Hepatocyte (in vitro differentiated cells): ENCODE results near the gene CUTA. TPM values are rescaled to one million over a fixed set of nuclear protein-coding genes. Genes with fewer than 3 reads are reported as not detected.
"Not testable (repeated sequence)": the region's sequence is repeated elsewhere in the genome, so short reads cannot be mapped to it uniquely, and the experiment has no call there.

Experiments used
- DNase-seq: peaks from one replicate; pipeline ENCODE4 v3.0.0-alpha.2; 2016; ENCODE audit warnings: low spot score
- H2AFZ ChIP-seq: fragments of 200-600 bp; sonication (generic); 2 replicates; pipeline ENCODE4 v1.6.0; 2016; ENCODE audit warnings: antibody characterized with exemption, mild to moderate bottlenecking
- H3K27ac ChIP-seq: fragments of 200-600 bp; sonication (generic); 2 replicates; pipeline ENCODE4 v1.5.1; 2016; ENCODE audit warnings: mild to moderate bottlenecking
- H3K27me3 ChIP-seq: fragments of 200-600 bp; sonication (generic); 2 replicates; pipeline ENCODE4 v1.6.1; 2016
- H3K36me3 ChIP-seq: fragments of 200-600 bp; sonication (generic); replicated peaks from 2 replicates; pipeline ENCODE4 v1.5.1; 2016; ENCODE audit warnings: low read depth; ENCODE audit not compliant: insufficient read depth
- H3K4me1 ChIP-seq: fragments of 200-600 bp; sonication (generic); 2 replicates; pipeline ENCODE4 v1.5.1; 2016; ENCODE audit warnings: mild to moderate bottlenecking, moderate library complexity; ENCODE audit not compliant: insufficient read depth
- H3K4me2 ChIP-seq: fragments of 200-600 bp; sonication (generic); 2 replicates; pipeline ENCODE4 v1.6.0; 2016
- H3K4me3 ChIP-seq: fragments of 200-600 bp; sonication (generic); 2 replicates; pipeline ENCODE4 v1.5.1; 2016; ENCODE audit warnings: mild to moderate bottlenecking
- H3K79me2 ChIP-seq: fragments of 200-600 bp; sonication (generic); 2 replicates; pipeline ENCODE4 v1.6.0; 2017; ENCODE audit warnings: mild to moderate bottlenecking
- H3K9me2 ChIP-seq: fragments of 200-600 bp; sonication (generic); replicated peaks from 2 replicates; pipeline ENCODE4 v1.6.0; 2017; ENCODE audit warnings: mild to moderate bottlenecking; ENCODE audit not compliant: insufficient read depth
- H3K9me3 ChIP-seq: fragments of 200-600 bp; sonication (generic); 2 replicates; pipeline ENCODE4 v1.5.1; 2016; ENCODE audit warnings: low read depth, mild to moderate bottlenecking
- H4K20me1 ChIP-seq: fragments of 200-600 bp; sonication (generic); 2 replicates; pipeline ENCODE4 v1.6.0; 2016; ENCODE audit warnings: mild to moderate bottlenecking; ENCODE audit not compliant: insufficient read depth, poor library complexity, severe bottlenecking
- CTCF ChIP-seq: fragments of 200-600 bp; sonication (generic); IDR thresholded peaks from 2 replicates; pipeline ENCODE4 v1.5.1; 2016; ENCODE audit warnings: antibody characterized with exemption, mild to moderate bottlenecking; ENCODE audit not compliant: poor library complexity
- EZH2 ChIP-seq: fragments of 200-600 bp; sonication (generic); IDR thresholded peaks from 2 replicates; pipeline ENCODE4 v1.6.1; 2016; ENCODE audit warnings: antibody characterized with exemption, mild to moderate bottlenecking, borderline replicate concordance
- EZH2phosphoT487 ChIP-seq: fragments of 200-600 bp; sonication (generic); IDR thresholded peaks from one replicate; pipeline ENCODE4 v1.6.1; 2018; ENCODE audit warnings: antibody characterized with exemption, mild to moderate bottlenecking, low read depth, moderate library complexity; ENCODE audit not compliant: unreplicated experiment, severe bottlenecking
- WGBS: methylation state at CpG from one replicate; pipeline ENCODE4 v1.1.6; 2016; ENCODE audit warnings: low lambda C conversion rate; ENCODE audit errors: missing lambda C conversion rate; 5-methylcytosine and 5-hydroxymethylcytosine counted together
- microRNA-seq: library from miRNA; unstranded; fragments of <30 nt; microRNA quantifications from one replicate; pipeline ENCODE4, GENCODE V29; 2017
- polyA plus RNA-seq: library from polyadenylated mRNA; unstranded; fragments of >200 nt; fragmentation: Nextera tagmentation; extraction: Ambion mirVana; gene quantifications from 2 replicates; pipeline ENCODE4 v1.2.1, GENCODE V29; 2016
- small RNA-seq: library from RNA; depleted of rRNA; stranded (forward); fragments of <200 nt; gene quantifications from one replicate; pipeline ENCODE3, GENCODE V24; 2014
- total RNA-seq: library from RNA; depleted of rRNA; stranded (reverse); fragments of >200 nt; gene quantifications from 2 replicates; pipeline ENCODE4 v1.2.3, GENCODE V29; 2014

Gene CUTA
- total and polyA plus RNA-seq, 2 experiments from 2014 or later: 121 to 349 TPM

- no peaks in the 10 kb centered on the region for H3K79me2 ChIP-seq
- H3K9me3 ChIP-seq: no peaks in the 10 kb centered on the region
- peaks cover 5% of the 10 kb centered on the region for H3K4me1 ChIP-seq
- no peak overlapping the region for H2AFZ ChIP-seq
- no peaks in the 10 kb centered on the region for H3K9me2 ChIP-seq
- no peak overlapping the region for H3K4me3 ChIP-seq
- H3K27me3 ChIP-seq: no peaks in the 10 kb centered on the region
- WGBS: 38% methylated on average over 5 of the region's 5 CpGs
- TF ChIP-seq EZH2: no peak
- no peak for TF ChIP-seq EZH2phosphoT487
- TF ChIP-seq CTCF: no peak
- DNase-seq: no peak
- no peak overlapping the region for H3K27ac ChIP-seq
- no peaks in the 10 kb centered on the region for H4K20me1 ChIP-seq
- no peak overlapping the region for H3K4me2 ChIP-seq
- no peaks in the 10 kb centered on the region for H3K36me3 ChIP-seq
Observed at GRCh38 chr6:33372526-33373123, 45.3 kb downstream of the CUTA start.

GRCh38 chr6:33371901-33372300 is 46.0 kb downstream of the CUTA start:
- not testable (repeated sequence) for H3K4me1 ChIP-seq, H3K36me3 ChIP-seq, H3K27me3 ChIP-seq, H3K27ac ChIP-seq, H3K4me2 ChIP-seq, H3K9me2 ChIP-seq, DNase-seq, H3K79me2 ChIP-seq, H2AFZ ChIP-seq, H3K4me3 ChIP-seq, H3K9me3 ChIP-seq, H4K20me1 ChIP-seq
- 89% methylated on average over 8 of the region's 8 CpGs for whole genome bisulfite sequencing

- H3K4me1 ChIP-seq, H2AFZ ChIP-seq, H3K36me3 ChIP-seq, H3K27me3 ChIP-seq, H3K9me2 ChIP-seq, H3K27ac ChIP-seq, DNase-seq, H4K20me1 ChIP-seq, H3K4me2 ChIP-seq, H3K79me2 ChIP-seq, H3K4me3 ChIP-seq, H3K9me3 ChIP-seq: not testable (repeated sequence)
- WGBS: 96% methylated on average over 4 of the region's 5 CpGs
Observed at GRCh38 chr6:33367715-33368025, 50.2 kb downstream of the CUTA start.

GRCh38 chr6:33367009-33367714 is 50.7 kb downstream of the CUTA start:
- Histone ChIP-seq H3K9me2 (no peaks in the 10 kb centered on the region), H2AFZ (no peak overlapping the region), H3K27ac (no peak overlapping the region), H3K4me2 (no peak overlapping the region), H3K4me3 (no peak overlapping the region), H3K27me3 (no peaks in the 10 kb centered on the region), H3K4me1 (no peaks in the 10 kb centered on the region), H3K79me2 (no peaks in the 10 kb centered on the region), H3K36me3 (no peaks in the 10 kb centered on the region), H3K9me3 (no peaks in the 10 kb centered on the region), H4K20me1 (no peaks in the 10 kb centered on the region)
- no peak for DNase-seq
- 89% methylated on average over 8 of the region's 8 CpGs for WGBS
- TF ChIP-seq EZH2phosphoT487 (no peak), CTCF (no peak), EZH2 (no peak)

Small RNA genes lying within 50 kb of the gene (microRNA-seq; reads per million reads assigned to microRNA genes)
- not detected for gene MIR5004

Small RNA genes lying within 50 kb of the gene (small RNA-seq; reads per million reads assigned to genes)
- gene RPL35AP4: not detected
- not detected for gene ZBTB9

Other genes with a start within 250 kb of the CUTA start
- 2.5 and 3.0 TPM in 2 replicates for gene COL11A2, start 225.6 kb downstream of the CUTA start, total RNA-seq
- gene COL11A2, start 225.6 kb downstream of the CUTA start, polyA plus RNA-seq: 4.2 and 4.7 TPM in 2 replicates
- 14.2 and 17.0 TPM in 2 replicates for gene RXRB, start 217.4 kb downstream of the CUTA start, total RNA-seq
- 24.6 and 29.8 TPM in 2 replicates for gene RXRB, start 217.4 kb downstream of the CUTA start, polyA plus RNA-seq
- 118 and 130 TPM in 2 replicates for gene SLC39A7, start 217.2 kb downstream of the CUTA start, total RNA-seq
- gene SLC39A7, start 217.2 kb downstream of the CUTA start, polyA plus RNA-seq: 46.4 and 55.0 TPM in 2 replicates
- gene HSD17B8, start 213.5 kb downstream of the CUTA start, total RNA-seq: 6.0 and 7.8 TPM in 2 replicates
- gene HSD17B8, start 213.5 kb downstream of the CUTA start, polyA plus RNA-seq: 11.1 and 12.9 TPM in 2 replicates
- 25.0 and 25.6 TPM in 2 replicates for gene RING1, start 209.6 kb downstream of the CUTA start, total RNA-seq
- 32.3 and 32.5 TPM in 2 replicates for gene RING1, start 209.6 kb downstream of the CUTA start, polyA plus RNA-seq
- gene VPS52, start 146.2 kb downstream of the CUTA start, total RNA-seq: 28.8 and 43.2 TPM in 2 replicates
- gene VPS52, start 146.2 kb downstream of the CUTA start, polyA plus RNA-seq: 42.5 and 48.3 TPM in 2 replicates
- gene RPS18, start 146.0 kb downstream of the CUTA start, total RNA-seq: 3,293 and 3,728 TPM in 2 replicates
- gene RPS18, start 146.0 kb downstream of the CUTA start, polyA plus RNA-seq: 1,497 and 1,517 TPM in 2 replicates
- gene B3GALT4, start 141.0 kb downstream of the CUTA start, total RNA-seq: 2.0 and 5.2 TPM in 2 replicates
- 5.7 and 8.1 TPM in 2 replicates for gene B3GALT4, start 141.0 kb downstream of the CUTA start, polyA plus RNA-seq
- gene WDR46, start 128.9 kb downstream of the CUTA start, total RNA-seq: 46.6 and 51.1 TPM in 2 replicates
- gene WDR46, start 128.9 kb downstream of the CUTA start, polyA plus RNA-seq: 70.1 and 84.2 TPM in 2 replicates
- 43.9 and 52.7 TPM in 2 replicates for gene PFDN6, start 128.5 kb downstream of the CUTA start, total RNA-seq
- gene PFDN6, start 128.5 kb downstream of the CUTA start, polyA plus RNA-seq: 19.5 and 27.2 TPM in 2 replicates
- gene RGL2, start 119.2 kb downstream of the CUTA start, total RNA-seq: 57.4 and 63.3 TPM in 2 replicates
- gene RGL2, start 119.2 kb downstream of the CUTA start, polyA plus RNA-seq: 82.1 and 89.3 TPM in 2 replicates
- 39.1 and 59.3 TPM in 2 replicates for gene TAPBP, start 104.0 kb downstream of the CUTA start, total RNA-seq
- gene TAPBP, start 104.0 kb downstream of the CUTA start, polyA plus RNA-seq: 108 and 116 TPM in 2 replicates
- 21.6 and 23.4 TPM in 2 replicates for gene ZBTB22, start 100.4 kb downstream of the CUTA start, total RNA-seq
- gene ZBTB22, start 100.4 kb downstream of the CUTA start, polyA plus RNA-seq: 23.2 and 23.8 TPM in 2 replicates
- gene DAXX, start 95.1 kb downstream of the CUTA start, total RNA-seq: 26.4 and 31.0 TPM in 2 replicates
- 28.4 and 35.3 TPM in 2 replicates for gene DAXX, start 95.1 kb downstream of the CUTA start, polyA plus RNA-seq
- 6.9 and 12.7 TPM in 2 replicates for gene KIFC1, start 26.3 kb downstream of the CUTA start, total RNA-seq
- gene KIFC1, start 26.3 kb downstream of the CUTA start, polyA plus RNA-seq: 6.1 and 6.6 TPM in 2 replicates
- 37.2 and 44.4 TPM in 2 replicates for gene PHF1, start 7.1 kb downstream of the CUTA start, total RNA-seq
- gene PHF1, start 7.1 kb downstream of the CUTA start, polyA plus RNA-seq: 42.4 and 53.0 TPM in 2 replicates
- 5.3 and 6.6 TPM in 2 replicates for gene SYNGAP1, start 2.0 kb upstream of the CUTA start, total RNA-seq
- 4.9 and 5.7 TPM in 2 replicates for gene SYNGAP1, start 2.0 kb upstream of the CUTA start, polyA plus RNA-seq
- 5.1 and 6.2 TPM in 2 replicates for gene ZBTB9, start 36.5 kb upstream of the CUTA start, total RNA-seq
- gene ZBTB9, start 36.5 kb upstream of the CUTA start, polyA plus RNA-seq: 5.0 and 6.7 TPM in 2 replicates
- gene BAK1, start 162.2 kb upstream of the CUTA start, total RNA-seq: 18.6 and 24.0 TPM in 2 replicates
- 23.6 and 33.1 TPM in 2 replicates for gene BAK1, start 162.2 kb upstream of the CUTA start, polyA plus RNA-seq
- 27.3 and 39.6 TPM in 2 replicates for gene ITPR3, start 203.2 kb upstream of the CUTA start, total RNA-seq
- gene ITPR3, start 203.2 kb upstream of the CUTA start, polyA plus RNA-seq: 14.8 and 16.5 TPM in 2 replicates